MM.1S (cell line): Measurements from ENCODE around the gene PPM1M.

Experiments used
- DNase-seq: peaks from one replicate; pipeline ENCODE4 v3.0.0-alpha.2; 2015
- H2AFZ ChIP-seq: fragments of 300-600 bp; sonication (generic); 2 replicates; pipeline ENCODE4 v1.6.0; 2016; ENCODE audit warnings: antibody characterized with exemption, low read length
- H3F3A ChIP-seq: fragments of 300-600 bp; sonication (generic); 2 replicates; pipeline ENCODE4 v1.6.1; 2016; ENCODE audit warnings: mild to moderate bottlenecking, antibody characterized with exemption, low read length, moderate library complexity, mixed read lengths; ENCODE audit not compliant: insufficient read depth
- H3K27ac ChIP-seq: fragments of 300-600 bp; sonication (generic); 2 replicates; pipeline ENCODE4 v1.5.1; 2016; ENCODE audit warnings: mild to moderate bottlenecking, low read length
- H3K27me3 ChIP-seq: fragments of 300-600 bp; sonication (generic); replicated peaks from 2 replicates; pipeline ENCODE4 v1.6.0; 2016; ENCODE audit warnings: low read length; ENCODE audit not compliant: insufficient read depth
- H3K36me3 ChIP-seq: fragments of 300-600 bp; sonication (generic); replicated peaks from 2 replicates; pipeline ENCODE4 v1.6.1; 2016; ENCODE audit warnings: mild to moderate bottlenecking, low read length, mixed read lengths; ENCODE audit not compliant: insufficient read depth
- H3K4me1 ChIP-seq: fragments of 300-600 bp; sonication (generic); 2 replicates; pipeline ENCODE4 v1.6.1; 2016; ENCODE audit warnings: low read length, mixed read lengths
- H3K4me2 ChIP-seq: fragments of 300-600 bp; sonication (generic); 2 replicates; pipeline ENCODE4 v1.6.0; 2016; ENCODE audit warnings: low read depth, low read length
- H3K4me3 ChIP-seq: fragments of 300-600 bp; sonication (generic); 2 replicates; pipeline ENCODE4 v1.5.1; 2016; ENCODE audit warnings: low read length, mixed read lengths
- H3K79me2 ChIP-seq: fragments of 300-600 bp; sonication (generic); 2 replicates; pipeline ENCODE4 v1.6.1; 2016; ENCODE audit warnings: mixed run types, low read length, mixed read lengths
- H3K9ac ChIP-seq: fragments of 300-600 bp; sonication (generic); 2 replicates; pipeline ENCODE4 v1.6.1; 2016; ENCODE audit warnings: low read length, mixed read lengths
- H3K9me2 ChIP-seq: fragments of 300-600 bp; sonication (generic); replicated peaks from 2 replicates; pipeline ENCODE4 v1.6.1; 2016; ENCODE audit warnings: mild to moderate bottlenecking, low read length, mixed read lengths; ENCODE audit not compliant: insufficient read depth
- H3K9me3 ChIP-seq: fragments of 300-600 bp; sonication (generic); replicated peaks from 2 replicates; pipeline ENCODE4 v1.6.1; 2016; ENCODE audit warnings: mild to moderate bottlenecking, low read length, mixed read lengths; ENCODE audit not compliant: insufficient read depth
- H4K20me1 ChIP-seq: fragments of 300-600 bp; sonication (generic); 2 replicates; pipeline ENCODE4 v1.6.1; 2016; ENCODE audit warnings: mild to moderate bottlenecking, low read length, moderate library complexity, mixed read lengths; ENCODE audit not compliant: insufficient read depth
- CTCF ChIP-seq: fragments of 300-600 bp; sonication (generic); IDR thresholded peaks from 2 replicates; pipeline ENCODE4 v1.5.1; 2016; ENCODE audit warnings: antibody characterized with exemption, low read length, mixed read lengths
- EZH2 ChIP-seq: fragments of 300-600 bp; sonication (generic); optimal IDR thresholded peaks from 2 replicates; pipeline ENCODE3; 2017; ENCODE audit warnings: low read depth, mild to moderate bottlenecking, antibody characterized with exemption, low read length, mixed read lengths
- EZH2phosphoT487 ChIP-seq: fragments of 300-600 bp; sonication (generic); IDR thresholded peaks from 2 replicates; pipeline ENCODE4 v1.6.1; 2018; ENCODE audit warnings: antibody characterized with exemption, low read length

Gene PPM1M

DNA sequence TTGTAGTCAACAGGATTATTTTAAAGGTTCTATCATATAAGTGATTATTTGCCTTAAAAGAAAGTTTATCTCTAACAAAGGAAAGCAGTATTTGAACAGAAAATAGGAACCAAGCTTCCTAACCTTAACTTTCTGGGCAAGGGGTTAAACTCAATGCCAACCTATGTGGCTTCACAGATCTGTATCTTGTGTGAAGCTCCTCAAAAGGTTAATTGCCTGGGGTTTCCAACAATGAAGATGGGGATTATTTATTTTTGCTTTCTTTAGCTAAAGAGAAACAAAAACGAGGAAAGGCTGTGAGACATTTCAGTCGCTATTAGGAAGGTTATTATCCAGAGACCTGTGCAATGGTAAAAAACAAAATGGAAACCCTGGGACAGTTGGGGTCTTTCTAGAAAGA is 34.0 kb downstream of the PPM1M start:
- Histone ChIP-seq H3K27me3 (no peaks in the 10 kb centered on the region), H3K9me2 (no peaks in the 10 kb centered on the region), H3K27ac (no peak overlapping the region), H3F3A (peaks cover 16% of the 10 kb centered on the region), H3K4me3 (peak overlapping the region; percentile 61; the same call in 1 of the 2 replicates), H3K36me3 (no peaks in the 10 kb centered on the region), H3K9ac (no peak overlapping the region), H3K4me2 (0 out of 2 replicates have a peak overlapping the region, but pooled peaks have one; percentile 59), H3K9me3 (no peaks in the 10 kb centered on the region), H3K79me2 (peaks cover 39% of the 10 kb centered on the region), H2AFZ (no peak overlapping the region), H4K20me1 (peaks cover 11% of the 10 kb centered on the region; the same call in 1 of the 2 replicates), H3K4me1 (peaks cover 6% of the 10 kb centered on the region)
- DNase-seq, result no peak
- no peak for TF ChIP-seq CTCF
- no peak for TF ChIP-seq EZH2phosphoT487
- TF ChIP-seq EZH2, result no peak

- H3K4me1 ChIP-seq, result peaks cover 6% of the 10 kb centered on the region
- no peak for TF ChIP-seq EZH2phosphoT487
- no peak for TF ChIP-seq CTCF
- no peak for TF ChIP-seq EZH2
- no peak overlapping the region for H3K4me2 ChIP-seq
- H3K4me3 ChIP-seq, result no peak overlapping the region
- no peaks in the 10 kb centered on the region for H3K27me3 ChIP-seq
- H3K36me3 ChIP-seq, result no peaks in the 10 kb centered on the region
- no peak for DNase-seq
- H3K9me2 ChIP-seq, result no peaks in the 10 kb centered on the region
- no peak overlapping the region for H3K9ac ChIP-seq
- no peaks in the 10 kb centered on the region for H3K9me3 ChIP-seq
- peaks cover 16% of the 10 kb centered on the region for H3F3A ChIP-seq
- peaks cover 9% of the 10 kb centered on the region; the same call in 1 of the 2 replicates for H4K20me1 ChIP-seq
- no peak overlapping the region for H2AFZ ChIP-seq
- peaks cover 34% of the 10 kb centered on the region for H3K79me2 ChIP-seq
- H3K27ac ChIP-seq, result no peak overlapping the region
Measured at GRCh38 chr3:52280050-52280461, 34.5 kb downstream of the PPM1M start.

- Histone ChIP-seq H3K9me3 (no peaks in the 10 kb centered on the region), H3K4me3 (no peak overlapping the region), H3F3A (peaks cover 22% of the 10 kb centered on the region), H3K9ac (no peak overlapping the region), H3K4me2 (no peak overlapping the region), H2AFZ (no peak overlapping the region), H3K79me2 (peaks cover 13% of the 10 kb centered on the region), H3K27me3 (no peaks in the 10 kb centered on the region), H3K9me2 (no peaks in the 10 kb centered on the region), H3K36me3 (no peaks in the 10 kb centered on the region), H4K20me1 (no peaks in the 10 kb centered on the region), H3K4me1 (0 out of 2 replicates have a peak, but pooled peaks cover 4% of the 10 kb centered on the region), H3K27ac (no peak overlapping the region)
- TF ChIP-seq EZH2phosphoT487 (no peak), EZH2 (no peak), CTCF (no peak)
- no peak for DNase-seq
Measured at GRCh38 chr3:52281981-52282801, 36.6 kb downstream of the PPM1M start.
